ENCODE measurements around the gene DCTN1.
A peak's percentile ranks its signal among the peaks of the same experiment; 100 is the strongest.

DCTN1 gene

GRCh38 chr2:74413001-74413698, 33.0 kb upstream of the DCTN1 start:
- no peak for DNase-seq

- DNase-seq = no peak
These were observed 27.6 kb upstream of the DCTN1 start for GRCh38 chr2:74407682-74408081.

DNA sequence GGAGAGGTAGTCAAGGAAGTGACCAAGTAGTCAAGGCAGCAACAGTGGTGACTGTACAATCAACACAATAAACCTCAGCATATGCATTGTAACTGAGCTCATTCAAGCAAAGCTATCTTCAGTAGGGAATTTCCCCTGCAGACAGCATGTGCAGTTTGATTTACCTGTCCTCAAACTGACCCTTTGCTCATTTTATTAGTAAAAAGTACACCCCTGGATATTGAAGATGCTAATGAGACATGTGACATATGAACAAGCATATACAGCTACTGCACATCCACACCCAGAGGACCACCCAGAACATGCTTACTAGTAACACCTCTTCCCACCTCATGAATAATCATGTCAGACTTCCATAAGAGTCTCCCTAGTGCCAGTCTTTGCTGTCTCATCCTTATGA, 25.9 kb upstream of the DCTN1 start:
- DNase-seq = no peak

DNA sequence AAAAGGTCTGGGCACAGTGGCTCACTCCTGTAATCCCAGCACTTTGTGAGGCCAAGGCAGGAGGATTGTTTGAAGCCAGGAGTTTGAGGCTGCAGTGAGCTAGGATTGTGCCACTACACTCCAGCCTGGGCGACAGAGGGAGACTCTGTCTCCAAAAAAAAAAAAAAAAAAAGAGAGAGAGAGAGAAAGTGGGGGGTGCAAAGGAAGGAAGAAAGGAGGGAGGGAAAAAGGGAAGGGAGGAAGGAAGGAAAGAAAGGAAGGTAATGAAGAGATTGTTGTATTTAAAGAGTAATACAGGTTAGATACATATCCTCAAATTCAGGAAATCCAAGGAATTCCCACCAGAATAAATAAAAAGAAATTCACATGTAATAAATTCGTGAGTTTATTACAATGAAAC, 21.8 kb upstream of the DCTN1 start:
- DNase-seq = no peak

GRCh38 chr2:74399785-74400184, 19.7 kb upstream of the DCTN1 start:
- DNase-seq = no peak

DNA sequence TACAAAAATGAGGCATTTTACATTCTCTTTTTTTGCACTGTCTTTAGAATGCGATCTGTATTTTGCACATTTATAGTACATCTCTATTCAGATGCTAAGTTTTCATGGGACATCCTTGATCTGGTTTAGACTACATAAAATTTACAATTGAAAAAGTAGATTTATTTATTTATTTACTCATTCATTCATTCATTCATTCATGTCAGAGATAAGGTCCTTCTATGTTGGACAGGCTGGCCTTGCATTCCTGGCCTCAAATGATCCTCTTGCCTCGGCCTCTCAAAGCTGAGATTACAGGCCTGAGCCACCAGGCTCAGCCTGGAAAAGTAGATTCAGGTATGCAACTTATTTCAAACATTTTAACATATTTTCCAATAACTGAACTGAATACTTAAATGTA, 16.0 kb upstream of the DCTN1 start:
- no peak for DNase-seq

DNA sequence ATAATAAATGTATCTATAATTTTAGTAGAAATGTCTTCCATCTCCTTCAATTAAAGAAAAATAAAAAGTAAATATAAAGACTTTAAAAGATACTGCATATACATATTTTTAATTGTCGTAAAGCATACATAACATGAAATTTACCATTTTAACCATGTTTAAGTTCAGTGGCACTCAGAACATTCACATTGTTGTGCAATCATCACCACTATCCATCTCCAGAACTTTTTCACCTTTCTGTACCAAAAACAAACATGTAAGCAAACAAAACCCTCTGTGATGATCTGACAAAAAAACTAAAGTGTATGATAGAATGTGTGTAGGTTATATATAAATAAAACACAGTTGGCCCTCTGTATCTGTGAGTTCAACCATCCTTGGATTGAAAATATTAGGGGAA, 13.4 kb upstream of the DCTN1 start:
- no peak for DNase-seq

- DNase-seq = no peak
These were observed 12.3 kb upstream of the DCTN1 start for GRCh38 chr2:74392449-74392743.

GRCh38 chr2:74391580-74392448, 11.7 kb upstream of the DCTN1 start:
- peak; percentile 83 for DNase-seq

GRCh38 chr2:74391209-74391579, 11.1 kb upstream of the DCTN1 start:
- no peak for DNase-seq

GRCh38 chr2:74390606-74391005, 10.5 kb upstream of the DCTN1 start:
- DNase-seq = no peak

DNA sequence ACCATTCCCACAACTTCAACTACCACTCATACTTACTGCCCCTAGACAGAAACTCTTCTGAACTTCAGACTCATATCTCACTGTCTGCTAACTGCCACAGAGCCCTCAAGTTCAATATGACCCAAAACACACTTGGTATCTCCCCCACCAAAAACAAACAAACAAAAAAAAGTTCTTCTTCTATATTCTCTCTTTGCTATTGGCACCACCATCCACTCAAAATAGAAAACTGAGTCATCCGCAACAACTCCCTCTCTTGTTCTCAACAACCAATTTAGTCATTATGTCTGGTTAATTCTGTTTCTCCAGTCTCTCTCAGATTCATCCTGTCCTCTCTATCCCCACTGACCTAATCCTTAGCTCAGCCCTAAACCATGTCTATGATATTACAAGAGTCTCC, 7.2 kb upstream of the DCTN1 start:
- no peak for DNase-seq

DNA sequence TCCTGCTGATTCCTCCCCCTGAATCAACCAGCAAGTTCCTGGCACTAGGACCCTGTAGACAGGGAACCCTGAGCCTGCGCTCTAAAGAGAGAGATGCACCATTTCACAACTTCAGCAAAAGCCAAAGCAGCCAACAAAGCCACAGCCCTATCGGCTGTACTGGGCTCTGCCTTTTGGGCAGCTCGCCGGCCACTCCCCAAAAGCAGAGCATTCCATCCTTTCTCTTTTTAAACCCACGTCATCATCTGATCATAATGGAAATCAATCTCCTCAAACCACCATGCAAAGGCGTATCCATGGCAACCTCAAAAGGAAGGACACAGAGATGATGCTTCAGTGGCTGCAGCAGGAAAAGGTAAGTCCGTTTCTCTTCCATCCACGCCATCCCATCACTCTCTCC, 5.3 kb upstream of the DCTN1 start:
- DNase-seq = no peak

DNA sequence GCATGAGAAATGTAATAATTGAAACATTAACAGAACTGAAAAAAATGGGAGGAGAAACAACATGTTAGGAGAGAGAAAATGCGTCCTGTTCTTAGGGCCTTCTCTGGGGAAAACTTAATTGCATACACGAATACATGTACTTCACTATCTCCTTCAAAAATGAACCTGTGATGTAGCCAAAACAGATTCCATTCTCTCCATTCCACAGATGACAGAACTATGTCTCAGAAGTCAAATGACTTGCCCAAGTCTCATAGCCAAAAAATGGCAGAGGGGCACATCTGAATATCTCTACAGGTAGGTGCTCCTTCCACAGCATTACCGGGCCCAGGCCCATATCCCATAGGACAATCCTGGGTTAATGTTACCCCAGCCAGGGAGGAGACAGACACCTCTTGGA, 3.9 kb upstream of the DCTN1 start:
- DNase-seq = no peak

DNA sequence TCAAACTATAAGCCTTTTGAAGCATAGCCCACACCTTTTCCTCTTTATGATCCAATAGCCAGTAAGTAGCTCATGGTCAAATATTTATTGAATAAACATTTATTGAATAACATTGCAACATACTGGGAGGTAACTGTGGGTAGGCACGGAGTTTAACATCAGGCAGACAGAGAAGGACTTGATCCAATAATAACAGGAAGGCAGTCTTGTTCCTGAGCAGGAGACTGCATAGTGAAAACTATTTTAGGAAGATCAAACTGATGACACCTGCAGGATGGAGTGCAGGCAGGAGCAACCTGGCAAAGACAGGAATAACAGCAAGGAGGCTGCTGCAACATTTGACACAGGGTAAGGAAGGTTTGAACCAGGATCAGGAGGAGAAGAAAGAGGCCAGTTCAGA, 3.1 kb upstream of the DCTN1 start:
- no peak for DNase-seq

DNA sequence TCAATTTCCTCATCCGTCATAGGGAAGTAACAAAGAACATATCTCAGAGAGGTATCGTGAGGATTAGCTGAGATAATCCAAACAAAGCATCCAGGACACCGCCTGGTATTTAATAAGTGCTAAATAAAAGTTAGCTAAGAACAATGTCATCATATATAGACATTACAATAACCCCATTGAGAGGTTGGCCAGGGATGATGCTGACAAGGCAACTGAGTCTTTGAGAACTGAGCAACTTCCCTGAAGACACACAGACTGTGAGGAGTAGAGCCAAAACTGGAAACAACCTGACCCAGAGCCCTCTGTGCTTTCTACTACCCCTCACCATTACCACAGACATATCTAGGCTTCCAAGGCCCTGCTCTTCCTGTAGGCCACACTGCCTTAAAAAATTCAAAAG, 1.6 kb upstream of the DCTN1 start:
- no peak for DNase-seq

- DNase-seq = no peak
These were observed 2.1 kb downstream of the DCTN1 start for GRCh38 chr2:74378007-74378406.

DNA sequence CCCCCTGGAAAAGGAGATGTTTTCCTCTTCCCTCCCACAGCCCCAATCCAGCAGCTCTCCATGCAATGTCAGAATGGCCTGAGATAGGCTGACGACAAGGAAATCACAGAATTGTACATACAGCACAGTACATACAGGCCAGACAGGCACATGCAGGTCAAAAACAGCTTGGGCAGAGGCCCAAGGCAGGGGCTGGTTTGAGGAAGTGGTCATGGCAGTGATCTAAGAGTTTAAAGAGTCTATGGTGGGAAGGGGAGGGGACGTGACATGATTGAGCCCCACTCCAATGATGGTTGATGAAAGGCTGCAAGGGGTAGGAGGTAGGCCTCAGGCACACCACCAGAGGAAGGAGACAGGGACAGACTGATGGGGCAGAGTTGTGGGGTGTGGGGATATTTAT, 4.3 kb downstream of the DCTN1 start:
- no peak for DNase-seq

DNA sequence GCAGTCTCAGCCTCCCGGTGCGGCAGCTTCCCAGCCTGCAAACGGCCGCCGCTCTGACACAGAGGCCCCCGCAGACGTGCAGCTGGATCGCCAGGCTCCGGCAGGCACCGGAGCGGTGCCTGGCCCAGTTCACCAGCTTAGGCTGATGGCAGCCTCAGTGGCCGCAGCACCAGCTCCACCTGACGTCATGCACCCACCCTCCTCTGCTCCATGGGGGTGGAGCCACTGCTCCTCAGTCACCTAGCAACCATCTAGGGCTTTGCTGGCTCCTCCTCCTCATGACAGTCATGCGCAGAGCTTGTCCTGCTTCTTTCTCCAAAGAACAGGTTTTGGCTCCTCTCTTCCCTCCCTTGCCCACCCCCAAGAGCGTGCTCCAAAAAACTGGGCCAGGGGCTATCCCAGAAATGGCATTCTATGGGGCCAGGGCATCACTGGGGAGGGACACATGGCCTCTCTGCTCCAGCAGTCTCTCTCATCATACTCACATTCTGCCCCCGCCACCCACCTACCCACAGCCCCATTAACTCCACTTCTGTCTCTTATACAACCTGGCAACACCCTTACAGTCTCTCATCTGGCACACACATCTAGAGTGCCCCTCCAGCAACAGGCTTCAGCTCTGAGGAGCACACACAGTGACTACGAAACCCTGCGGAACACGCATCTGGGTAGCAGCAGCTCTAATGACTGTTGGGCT, 5.5 kb downstream of the DCTN1 start:
- peak; percentile 90 for DNase-seq

DNA sequence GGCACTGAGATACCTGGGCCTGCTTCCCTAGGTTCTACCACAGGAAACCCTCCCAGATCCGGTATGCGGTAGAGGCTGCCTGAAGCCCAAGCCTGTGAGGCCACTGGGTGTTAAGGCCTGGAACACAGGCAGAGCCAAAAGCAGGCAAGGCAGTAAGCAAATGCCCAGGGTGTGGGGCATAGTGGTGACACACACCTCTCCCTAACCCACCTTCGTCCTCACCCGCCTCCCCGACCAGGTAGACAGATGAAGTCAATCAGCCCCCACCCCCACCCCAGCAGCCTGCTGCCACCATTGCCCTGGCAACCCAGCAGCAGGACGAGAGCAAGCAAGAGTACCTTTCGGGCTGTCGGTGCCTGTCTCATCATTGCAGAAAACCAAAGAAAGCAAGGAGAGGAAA, 6.1 kb downstream of the DCTN1 start:
- no peak for DNase-seq

GRCh38 chr2:74373221-74373676, 6.9 kb downstream of the DCTN1 start:
- DNase-seq = no peak

DNA sequence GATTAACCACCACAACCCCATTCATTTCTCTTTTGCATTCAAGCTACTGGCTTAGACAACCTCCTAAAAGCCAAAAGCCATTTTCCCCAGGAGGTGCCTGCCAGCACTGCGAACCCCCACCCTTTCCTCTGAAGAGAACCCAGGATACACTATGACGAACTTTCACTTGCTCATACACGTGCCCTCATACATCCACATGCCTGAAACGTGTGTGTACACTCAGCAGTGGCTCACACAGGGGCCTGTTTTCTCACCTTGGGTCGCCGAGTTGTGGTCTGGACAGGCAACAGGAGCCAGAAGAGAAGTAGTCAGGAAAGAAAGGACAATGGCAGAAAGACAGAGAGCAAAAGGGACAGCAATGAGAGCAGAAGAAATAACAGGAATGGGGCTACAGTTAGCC, 7.4 kb downstream of the DCTN1 start:
- no peak for DNase-seq

DNA sequence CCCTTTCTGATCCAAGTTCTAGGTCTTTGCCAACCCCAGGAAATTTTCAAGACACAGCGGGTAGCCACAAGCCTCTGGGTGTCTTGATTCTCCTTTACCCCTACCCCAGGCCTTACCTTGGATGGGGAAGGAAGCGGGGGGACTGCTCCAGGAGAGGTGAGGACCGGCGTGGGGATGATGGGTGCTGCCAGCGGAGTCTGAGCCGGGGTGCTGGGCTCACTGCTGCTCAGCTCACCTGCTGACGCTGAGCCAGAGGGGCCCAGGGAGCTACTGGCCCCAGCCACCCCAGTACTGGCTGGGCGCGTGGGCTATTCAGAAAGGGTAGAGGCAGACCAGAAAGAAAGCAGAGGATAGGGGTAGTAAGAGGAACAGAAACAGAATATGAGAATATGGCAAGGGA, 8.7 kb downstream of the DCTN1 start:
- no peak for DNase-seq

DNA sequence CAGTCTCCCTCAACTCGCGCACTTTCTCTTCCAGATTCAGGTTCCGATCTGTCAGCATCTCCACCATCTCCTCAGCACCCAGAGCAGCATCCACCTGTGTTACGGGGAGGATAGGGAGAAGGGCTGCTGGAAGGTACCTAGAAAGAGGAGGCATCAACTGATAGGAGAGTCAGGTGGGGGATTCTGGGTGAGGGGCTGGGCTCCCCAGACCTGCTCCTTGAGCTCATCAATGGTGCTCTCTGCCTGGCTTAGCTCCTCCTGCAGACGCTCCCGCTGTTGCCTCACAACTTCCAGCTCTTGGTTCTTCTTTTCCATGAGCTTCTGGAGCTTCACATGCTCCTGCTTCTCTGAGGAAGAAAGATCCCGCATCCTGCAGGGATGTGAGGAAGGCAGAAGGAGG, 10.1 kb downstream of the DCTN1 start:
- no peak for DNase-seq
